PFSK-1 (cell line): ENCODE measurements around the gene HSD17B12.

Experiments used
- FOXP2 ChIP-seq: optimal IDR thresholded peaks from 2 replicates; pipeline ENCODE3; 2011; ENCODE audit warnings: borderline replicate concordance, control low read depth, inconsistent platforms; ENCODE audit not compliant: insufficient read depth; ENCODE audit errors: extremely low read length, extremely low read depth
- POLR2AphosphoS5 ChIP-seq: IDR thresholded peaks from 2 replicates; pipeline ENCODE4 v1.6.1; 2012; ENCODE audit warnings: low read depth, mild to moderate bottlenecking, control low read depth, low read length, moderate library complexity
- SIN3A ChIP-seq: IDR thresholded peaks from 2 replicates; pipeline ENCODE4 v1.6.1; 2012; ENCODE audit warnings: mild to moderate bottlenecking, low read length, moderate library complexity, borderline replicate concordance; ENCODE audit not compliant: insufficient read depth
- TAF1 ChIP-seq: IDR thresholded peaks from 2 replicates; pipeline ENCODE4 v1.6.1; 2012; ENCODE audit warnings: low read length, control low read depth, borderline replicate concordance; ENCODE audit not compliant: insufficient read depth
- TF ChIP-seq, protein P1 (sequence below), 2 experiments: IDR thresholded peaks; 2 replicates each; pipeline versions ENCODE4 v1.6.1 to v1.8.0; 2011 to 2012; ENCODE audit warnings: low read depth in 2 of 2, low read length in 2 of 2, control low read depth in 1 of 2, inconsistent platforms in 1 of 2, mild to moderate bottlenecking in 1 of 2, moderate library complexity in 1 of 2; ENCODE audit not compliant: insufficient read depth in 1 of 2

DNA sequence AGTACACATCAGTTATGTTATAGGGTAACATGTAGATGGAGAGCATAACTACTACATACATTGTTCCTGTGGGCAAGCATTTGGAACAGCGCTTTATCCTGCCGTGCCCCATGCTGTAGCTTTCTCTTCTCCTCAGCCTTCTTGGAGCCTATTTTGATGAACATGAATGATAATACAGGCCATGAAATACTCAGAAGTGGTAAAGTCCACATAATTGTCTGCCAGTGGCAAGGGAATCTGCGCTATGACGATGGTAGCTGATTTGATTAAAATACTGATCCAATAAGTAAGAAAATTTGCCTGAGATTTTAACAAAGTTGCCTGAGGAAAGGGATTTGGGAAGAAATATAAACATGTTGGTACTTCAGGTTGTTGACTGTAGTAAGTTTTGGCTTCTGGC is 223.4 kb downstream of the HSD17B12 start:
- TF ChIP-seq POLR2AphosphoS5 (no peak), TAF1 (no peak), SIN3A (no peak), FOXP2 (no peak)
- TF ChIP-seq, protein P1, sequence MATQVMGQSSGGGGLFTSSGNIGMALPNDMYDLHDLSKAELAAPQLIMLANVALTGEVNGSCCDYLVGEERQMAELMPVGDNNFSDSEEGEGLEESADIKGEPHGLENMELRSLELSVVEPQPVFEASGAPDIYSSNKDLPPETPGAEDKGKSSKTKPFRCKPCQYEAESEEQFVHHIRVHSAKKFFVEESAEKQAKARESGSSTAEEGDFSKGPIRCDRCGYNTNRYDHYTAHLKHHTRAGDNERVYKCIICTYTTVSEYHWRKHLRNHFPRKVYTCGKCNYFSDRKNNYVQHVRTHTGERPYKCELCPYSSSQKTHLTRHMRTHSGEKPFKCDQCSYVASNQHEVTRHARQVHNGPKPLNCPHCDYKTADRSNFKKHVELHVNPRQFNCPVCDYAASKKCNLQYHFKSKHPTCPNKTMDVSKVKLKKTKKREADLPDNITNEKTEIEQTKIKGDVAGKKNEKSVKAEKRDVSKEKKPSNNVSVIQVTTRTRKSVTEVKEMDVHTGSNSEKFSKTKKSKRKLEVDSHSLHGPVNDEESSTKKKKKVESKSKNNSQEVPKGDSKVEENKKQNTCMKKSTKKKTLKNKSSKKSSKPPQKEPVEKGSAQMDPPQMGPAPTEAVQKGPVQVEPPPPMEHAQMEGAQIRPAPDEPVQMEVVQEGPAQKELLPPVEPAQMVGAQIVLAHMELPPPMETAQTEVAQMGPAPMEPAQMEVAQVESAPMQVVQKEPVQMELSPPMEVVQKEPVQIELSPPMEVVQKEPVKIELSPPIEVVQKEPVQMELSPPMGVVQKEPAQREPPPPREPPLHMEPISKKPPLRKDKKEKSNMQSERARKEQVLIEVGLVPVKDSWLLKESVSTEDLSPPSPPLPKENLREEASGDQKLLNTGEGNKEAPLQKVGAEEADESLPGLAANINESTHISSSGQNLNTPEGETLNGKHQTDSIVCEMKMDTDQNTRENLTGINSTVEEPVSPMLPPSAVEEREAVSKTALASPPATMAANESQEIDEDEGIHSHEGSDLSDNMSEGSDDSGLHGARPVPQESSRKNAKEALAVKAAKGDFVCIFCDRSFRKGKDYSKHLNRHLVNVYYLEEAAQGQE (IDR thresholded peaks at IDR 0.05; ENCODE audit: insufficient read depth in 1 of 2, low read depth in 2 of 2, low read length in 2 of 2), result no peak
